GM18505 (cell line): ENCODE measurements around the gene PPP6R2.
A peak's percentile ranks its signal among the peaks of the same experiment; 100 is the strongest.

Experiments
- ATAC-seq: cut with Tn5 transposase; IDR thresholded peaks from one replicate; pipeline ENCODE4 v1.9.1; 2021; ENCODE audit not compliant: unreplicated experiment
- POLR2A ChIP-seq: IDR thresholded peaks from 4 replicates; pipeline ENCODE4 v1.6.1; 2011; ENCODE audit warnings: borderline replicate concordance; ENCODE audit not compliant: insufficient read depth, insufficient read length; ENCODE audit errors: extremely low read depth

PPP6R2 gene

DNA sequence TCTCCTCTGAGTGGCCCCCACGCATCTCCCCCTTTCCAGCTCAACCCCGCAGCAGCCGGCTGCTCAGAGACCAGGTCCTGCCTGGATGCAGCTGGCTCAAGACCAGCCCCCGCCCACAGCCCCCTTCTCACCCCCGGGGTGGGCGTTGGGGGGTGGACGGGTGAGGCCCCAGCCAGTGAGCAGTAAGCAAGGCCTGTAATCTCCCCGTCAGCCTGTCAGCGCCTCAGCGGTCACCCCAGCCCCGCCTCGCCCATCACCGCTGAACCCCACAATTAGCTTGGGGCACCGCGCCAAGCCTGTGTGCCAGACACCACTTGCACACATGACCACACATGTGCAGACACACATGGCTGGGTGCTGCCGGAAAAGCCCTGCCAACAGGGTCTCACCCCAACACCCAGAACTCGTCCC lies 41.5 kb upstream of the PPP6R2 start:
- ATAC-seq = no peak
- no peak for TF ChIP-seq POLR2A

DNA sequence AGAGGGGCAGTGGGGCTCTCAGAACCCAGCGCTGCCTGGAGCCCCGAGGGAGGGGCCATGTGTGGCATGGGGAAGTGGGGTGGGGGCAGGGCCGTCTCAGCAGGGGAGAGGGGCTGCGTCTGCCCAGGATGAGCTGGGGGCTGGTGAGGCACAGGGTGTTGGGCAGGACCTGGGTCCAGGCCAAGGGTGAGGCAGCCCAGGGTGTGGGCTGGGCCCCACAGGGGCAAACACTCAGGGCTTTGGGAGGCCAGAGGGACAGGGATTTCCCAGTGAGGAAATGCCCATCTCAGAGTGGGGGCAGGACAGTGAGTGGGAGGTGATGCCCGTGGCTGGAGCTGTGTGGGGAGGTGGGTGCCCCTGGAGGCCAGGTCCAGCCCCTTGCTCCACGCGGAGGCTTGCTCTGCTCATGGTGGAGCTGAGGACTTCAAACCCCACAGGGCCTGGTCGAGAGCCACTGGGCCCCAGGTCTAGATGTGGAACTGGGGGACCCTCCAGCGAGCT lies 41.0 kb upstream of the PPP6R2 start:
- no peak for ATAC-seq
- TF ChIP-seq POLR2A = no peak

DNA sequence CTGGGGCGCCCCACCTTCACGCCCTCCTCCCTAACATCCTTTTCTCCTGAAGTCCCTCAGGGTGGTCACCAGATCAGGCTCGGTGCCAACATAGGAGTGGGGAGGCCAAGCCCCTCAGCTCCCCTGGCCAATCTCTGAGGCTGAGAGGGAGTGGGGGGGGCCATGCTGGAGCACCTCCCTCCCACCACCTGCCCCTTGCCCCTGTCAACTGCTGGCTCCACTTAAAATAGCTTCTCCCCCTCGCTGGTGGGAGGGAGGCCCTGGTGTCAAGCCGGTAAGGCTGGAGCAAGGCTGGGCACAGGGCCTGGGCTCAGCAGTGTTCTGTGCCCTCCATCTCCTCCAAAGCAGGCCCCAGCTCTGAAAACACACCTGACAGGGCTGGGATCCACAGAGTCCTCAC lies 40.6 kb upstream of the PPP6R2 start:
- ATAC-seq = no peak
- no peak for TF ChIP-seq POLR2A

DNA sequence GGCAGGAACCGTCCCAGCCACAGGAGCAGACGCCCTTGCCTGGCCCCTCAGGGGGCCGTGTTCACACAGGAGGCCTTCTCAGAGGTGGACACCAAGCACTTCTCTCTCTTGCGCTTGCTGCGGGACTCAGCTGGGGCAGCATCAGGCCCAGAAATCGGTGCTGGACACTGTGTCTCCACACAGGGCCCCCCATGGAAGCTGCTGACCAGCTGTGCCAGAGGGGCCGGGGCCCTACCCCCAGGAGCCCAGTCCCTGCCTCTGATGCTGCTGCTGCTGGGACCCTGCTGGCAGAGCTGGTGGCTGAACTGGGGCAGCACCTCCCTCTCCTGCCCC lies 39.6 kb upstream of the PPP6R2 start:
- no peak for ATAC-seq
- no peak for TF ChIP-seq POLR2A

DNA sequence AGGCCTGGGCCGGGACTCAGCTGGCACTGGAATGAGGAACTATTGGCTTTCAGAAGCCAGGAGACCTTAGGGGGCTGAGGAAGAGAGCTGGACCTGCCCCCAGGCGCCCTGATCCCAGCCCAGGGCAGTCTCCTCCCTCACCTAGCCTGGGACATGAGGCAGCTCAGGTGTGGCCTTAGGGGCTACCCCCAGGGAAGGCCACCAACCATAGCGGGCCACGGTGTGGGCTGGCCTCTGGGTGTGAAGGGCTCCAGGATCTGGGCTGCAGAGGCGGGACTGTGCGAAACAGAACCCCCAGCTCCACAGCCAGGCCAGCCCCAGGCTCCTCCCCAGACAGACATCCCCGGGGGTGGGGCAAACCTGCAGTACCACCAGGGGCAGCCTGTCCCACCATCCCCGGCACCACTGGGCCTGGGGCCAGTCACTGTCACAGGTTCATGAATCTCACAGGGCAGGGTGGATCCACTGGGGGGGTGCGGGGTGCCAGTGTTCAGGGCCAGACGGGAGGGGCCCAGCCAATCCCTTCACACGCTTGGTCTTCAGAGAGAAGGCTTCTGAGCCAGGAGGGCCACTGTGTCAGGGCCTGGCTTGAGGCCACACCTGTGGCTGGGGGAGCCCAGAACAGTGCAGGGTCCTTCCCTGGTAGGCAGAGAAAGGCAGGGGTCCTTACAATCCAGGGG lies 39.1 kb upstream of the PPP6R2 start:
- no peak for TF ChIP-seq POLR2A
- no peak for ATAC-seq

DNA sequence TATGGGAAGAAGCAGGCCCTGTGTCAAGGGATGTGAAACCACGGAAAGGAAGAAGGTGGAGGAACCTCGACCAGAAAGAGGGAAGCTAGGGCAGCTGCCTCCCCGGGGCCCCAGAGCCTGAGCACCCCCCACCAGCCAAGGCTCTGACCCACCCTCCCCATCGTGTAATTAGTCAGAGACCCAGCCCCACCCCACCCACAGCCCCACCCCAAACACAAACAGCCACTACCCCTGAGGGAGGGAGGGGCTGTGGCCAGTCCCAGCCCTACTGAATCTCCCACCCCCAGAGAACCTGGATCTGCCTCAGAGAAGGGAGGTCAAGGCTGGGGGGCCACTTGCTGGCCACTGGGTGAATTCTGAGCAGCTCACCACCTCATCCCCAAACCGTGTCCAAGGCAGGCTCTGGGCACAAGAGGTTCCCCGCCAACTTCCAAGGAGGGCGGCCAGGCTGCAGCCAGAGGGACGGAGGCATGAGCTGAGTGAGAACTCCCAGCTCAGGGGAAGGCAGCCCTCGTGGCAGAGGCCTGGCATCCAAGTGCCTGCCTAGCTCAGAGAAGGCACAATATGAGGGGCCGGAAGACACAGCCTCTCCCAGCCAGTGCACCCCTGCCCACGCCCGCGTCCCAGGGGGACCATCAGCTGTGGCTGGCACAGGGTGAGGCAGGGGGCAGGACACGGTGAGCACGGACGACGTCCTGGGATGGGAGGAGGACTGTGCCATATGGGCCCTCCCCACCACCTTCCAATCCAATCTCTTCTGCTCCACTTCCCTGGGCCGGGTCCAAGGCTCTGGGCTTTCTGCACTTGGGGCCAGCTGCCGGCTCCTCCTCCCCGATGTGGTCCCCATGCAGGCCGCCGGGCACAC lies 38.4 kb upstream of the PPP6R2 start:
- no peak for TF ChIP-seq POLR2A
- no peak for ATAC-seq

DNA sequence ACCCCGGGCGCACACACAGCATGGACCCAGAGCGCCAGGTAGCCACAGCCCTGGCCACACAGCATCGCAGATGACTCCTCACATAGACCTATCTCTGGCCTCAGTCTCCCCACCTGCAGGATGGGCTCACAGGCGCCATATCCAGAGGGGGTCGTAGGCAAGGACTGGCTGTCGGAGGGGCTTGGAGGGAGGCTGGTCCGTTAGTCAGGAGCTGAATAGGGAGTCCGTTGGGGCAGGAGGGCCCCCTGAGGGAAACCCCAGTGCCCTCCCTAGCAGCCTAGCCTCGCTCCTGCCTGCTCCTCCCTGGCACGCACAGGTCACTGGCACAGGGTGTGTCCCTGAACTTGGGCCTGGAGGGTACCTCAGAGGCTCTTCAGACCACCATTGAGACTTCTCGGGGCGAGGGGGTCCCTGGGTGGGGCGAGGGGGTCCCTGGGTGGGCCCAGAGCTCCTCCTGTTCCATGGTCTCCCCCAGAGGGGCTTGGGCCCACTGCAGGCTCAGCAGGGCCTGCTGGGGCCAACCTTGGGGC lies 37.7 kb upstream of the PPP6R2 start:
- TF ChIP-seq POLR2A = no peak
- no peak for ATAC-seq

DNA sequence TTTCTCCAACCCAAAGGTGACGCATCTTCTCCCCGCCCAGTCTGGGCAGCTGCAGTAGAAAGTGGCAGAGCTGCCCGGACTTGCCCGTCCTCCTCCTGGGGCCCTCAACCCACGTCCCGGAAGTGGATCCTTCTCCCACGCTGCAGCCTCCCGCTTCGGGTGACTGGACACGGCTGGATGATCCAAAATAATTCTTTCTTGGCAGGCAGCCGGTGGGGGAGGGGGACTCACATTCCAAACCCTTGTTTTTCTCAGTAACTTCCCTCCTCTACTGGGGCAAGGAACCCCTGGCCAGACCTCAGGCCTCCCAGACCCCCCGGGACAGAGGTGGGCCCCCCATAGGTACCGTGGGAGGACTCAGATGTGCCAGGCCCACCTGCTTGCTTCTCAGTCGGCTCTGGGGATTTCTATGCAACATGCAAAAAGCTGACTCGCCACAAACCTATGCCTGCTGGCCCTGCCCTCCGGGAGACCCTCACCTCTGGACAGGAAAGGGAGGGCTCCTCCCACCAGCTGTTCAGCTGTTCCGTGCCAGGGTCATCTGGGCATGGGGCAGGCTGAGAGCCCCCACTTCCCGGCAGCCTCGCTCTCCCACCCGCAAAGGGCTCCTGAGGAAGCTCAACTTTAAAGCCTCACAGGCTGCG lies 37.1 kb upstream of the PPP6R2 start:
- no peak for ATAC-seq
- TF ChIP-seq POLR2A = no peak

DNA sequence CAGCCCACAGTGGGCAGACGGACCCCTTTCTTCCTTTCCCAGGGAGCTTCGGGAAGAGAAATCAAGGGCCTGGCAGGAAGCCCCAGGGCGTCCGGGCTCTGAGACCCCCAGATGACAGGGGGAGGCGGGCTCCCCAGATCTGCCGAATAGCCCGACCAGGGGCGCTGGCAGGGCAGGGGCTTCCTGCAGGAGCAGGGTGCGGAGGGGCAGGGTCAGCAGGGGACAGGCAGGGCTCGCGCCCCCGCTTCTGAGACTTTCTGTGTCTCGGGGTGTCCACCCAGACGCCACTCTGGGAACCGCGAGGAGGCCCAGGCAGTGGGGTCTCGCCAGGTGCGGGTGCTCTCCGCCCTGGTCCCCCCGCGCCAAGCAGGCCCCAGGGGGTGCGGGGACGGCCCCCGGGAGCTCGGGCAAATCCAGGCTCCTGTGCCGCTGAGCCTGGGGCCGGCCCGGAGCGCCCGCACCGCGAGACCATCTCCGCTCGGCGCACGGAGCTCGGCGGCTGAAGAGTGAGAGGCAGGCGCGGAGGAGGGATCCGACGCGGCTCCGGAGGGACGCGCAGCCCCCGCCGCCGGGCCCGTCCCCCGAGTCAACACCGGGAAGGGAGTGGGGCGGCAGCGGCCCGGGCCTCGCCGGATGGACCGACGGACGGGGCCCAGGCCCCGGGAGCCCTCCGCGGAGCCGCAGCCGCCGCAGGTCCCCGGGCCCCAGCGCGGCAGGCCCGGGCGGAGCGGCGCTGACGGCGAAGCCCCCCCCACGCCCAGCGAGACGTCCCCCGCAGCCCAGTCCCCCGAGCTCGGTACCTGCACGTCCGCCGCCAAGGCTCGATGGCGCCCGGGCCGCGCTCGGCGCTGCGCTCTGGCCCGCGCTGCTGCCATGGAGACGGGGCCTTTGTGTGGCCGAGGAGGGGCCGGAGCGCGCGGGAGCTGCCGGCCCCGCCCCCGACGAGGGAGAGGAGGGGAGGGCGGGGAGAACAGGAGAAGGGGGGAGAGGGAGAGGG lies 36.1 kb upstream of the PPP6R2 start, which contains the start of gene PLXNB2:
PLXNB2 (minus strand) TSS at position 894 of the 997 bp plus-strand sequence. CDS start 17,062 bp downstream, outside the sequence.
- peak; percentile 49 for TF ChIP-seq POLR2A
- ATAC-seq = peak; percentile 40

DNA sequence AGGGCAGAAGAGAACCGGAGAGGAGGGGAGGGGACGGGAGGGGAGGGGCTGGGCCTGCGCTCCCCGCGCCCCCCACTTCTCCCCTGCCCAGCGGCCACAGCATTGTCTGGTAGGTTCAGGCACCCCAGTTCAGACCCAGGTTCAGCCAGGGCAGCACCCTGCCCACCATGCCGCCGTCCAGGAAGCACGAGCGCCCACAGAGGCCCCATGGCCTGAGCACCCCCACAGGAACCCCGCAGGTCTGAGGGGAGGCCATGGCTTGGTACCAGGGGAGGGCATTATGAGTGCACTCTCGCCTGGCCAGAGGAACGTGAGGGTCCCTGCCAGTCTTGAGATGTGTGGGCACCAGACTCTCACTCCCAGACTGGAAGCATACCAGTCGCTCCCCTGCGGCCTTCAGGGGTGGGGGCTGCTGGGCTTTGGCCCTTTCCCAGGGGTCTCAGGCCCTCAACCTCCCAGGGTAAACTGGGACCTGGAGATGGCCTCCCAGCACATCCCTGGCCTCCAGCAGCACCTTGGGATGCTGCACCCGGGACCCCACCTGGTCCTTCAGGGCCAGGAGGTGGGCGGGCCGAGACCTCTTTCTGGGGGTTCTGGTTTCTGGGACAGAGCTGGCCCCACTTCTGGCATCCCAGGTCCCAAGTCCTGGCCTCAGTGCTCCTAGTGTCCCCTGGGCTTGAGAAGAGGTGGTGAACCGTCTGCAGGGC lies 35.1 kb upstream of the PPP6R2 start:
- no peak for ATAC-seq
- TF ChIP-seq POLR2A = no peak

DNA sequence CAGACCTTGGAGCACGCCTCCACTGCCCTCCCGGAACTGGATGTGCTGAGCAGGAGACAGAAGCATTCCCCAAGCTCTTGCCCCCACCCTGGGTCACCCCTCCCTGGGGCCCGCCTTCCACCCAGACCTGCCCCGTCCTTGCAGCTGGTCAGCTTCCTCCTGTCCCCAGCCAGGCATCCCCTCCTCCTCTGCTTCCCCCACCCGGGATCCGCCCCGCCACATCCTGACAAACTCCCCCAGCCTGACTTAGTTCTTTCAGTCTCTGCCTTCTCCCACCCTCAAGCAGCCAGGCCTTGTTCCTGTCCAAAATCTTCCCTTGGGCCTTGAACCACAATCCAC lies 34.6 kb upstream of the PPP6R2 start:
- TF ChIP-seq POLR2A = no peak
- ATAC-seq = no peak
